HepG2 (cell line): ENCODE measurements around the gene SYPL2. TPM values are rescaled to one million over a fixed set of nuclear protein-coding genes. Genes with fewer than 3 reads are reported as not detected.

Experiments
- EP300 ChIP-seq, 3 experiments: sonication (generic) in 1 of 3; formaldehyde crosslinking in 1 of 3; IDR thresholded peaks; 2 replicates each; pipeline versions ENCODE4 v1.5.1 to v1.6.1; 2011 to 2020; ENCODE audit warnings: low read depth in 2 of 3, low read length in 2 of 3, borderline replicate concordance in 1 of 3, improper control_type of control experiment in 1 of 3, mild to moderate bottlenecking in 1 of 3, missing genetic modification reagents in 1 of 3, moderate library complexity in 1 of 3
- GTF3A ChIP-seq: sonication (generic); formaldehyde crosslinking; conservative IDR thresholded peaks from 2 replicates; pipeline ENCODE4 v1.4.0; 2020; ENCODE audit warnings: mild to moderate bottlenecking, missing genetic modification reagents
- MBNL3 ChIP-seq: fragments of 250-450 bp; sonication (Bioruptor Pico); conservative IDR thresholded peaks from 2 replicates; pipeline ENCODE4 v1.8.0; 2022; ENCODE audit warnings: mild to moderate bottlenecking, inconsistent platforms
- NFIB ChIP-seq: sonication (generic); formaldehyde crosslinking; IDR thresholded peaks from 2 replicates; pipeline ENCODE4 v1.9.0; 2021; ENCODE audit warnings: missing genetic modification reagents, mild to moderate bottlenecking, borderline replicate concordance
- TSC22D2 ChIP-seq: sonication (generic); formaldehyde crosslinking; IDR thresholded peaks from 2 replicates; pipeline ENCODE4 v1.5.1; 2020; ENCODE audit warnings: missing genetic modification reagents, mild to moderate bottlenecking, borderline replicate concordance
- YEATS4 ChIP-seq: sonication (generic); formaldehyde crosslinking; IDR thresholded peaks from 2 replicates; pipeline ENCODE4 v1.4.0; 2020; ENCODE audit warnings: missing genetic modification reagents, borderline replicate concordance
- ZNF142 ChIP-seq: sonication (generic); formaldehyde crosslinking; IDR thresholded peaks from 2 replicates; pipeline ENCODE4 v1.4.0; 2020; ENCODE audit warnings: missing genetic modification reagents
- ZNF263 ChIP-seq: sonication (generic); formaldehyde crosslinking; IDR thresholded peaks from 2 replicates; pipeline ENCODE4 v1.4.0; 2020; ENCODE audit warnings: missing genetic modification reagents
- ZNF33A ChIP-seq: sonication (generic); formaldehyde crosslinking; IDR thresholded peaks from 2 replicates; pipeline ENCODE4 v1.5.1; 2020; ENCODE audit warnings: missing genetic modification reagents, mild to moderate bottlenecking, moderate library complexity, borderline replicate concordance
- ZNF432 ChIP-seq: sonication (generic); formaldehyde crosslinking; IDR thresholded peaks from 2 replicates; pipeline ENCODE4 v1.5.0; 2020; ENCODE audit warnings: missing genetic modification reagents, mild to moderate bottlenecking, borderline replicate concordance
- ZNF484 ChIP-seq: sonication (generic); formaldehyde crosslinking; IDR thresholded peaks from 2 replicates; pipeline ENCODE4 v1.5.1; 2020; ENCODE audit warnings: mild to moderate bottlenecking, low read depth, missing genetic modification reagents, borderline replicate concordance
- ZNF615 ChIP-seq: sonication (generic); formaldehyde crosslinking; IDR thresholded peaks from 2 replicates; pipeline ENCODE4 v1.5.0; 2020; ENCODE audit warnings: mild to moderate bottlenecking, missing genetic modification reagents, borderline replicate concordance
- ZNF75D ChIP-seq: sonication (generic); formaldehyde crosslinking; IDR thresholded peaks from 2 replicates; pipeline ENCODE4 v1.8.1; 2023; ENCODE audit warnings: missing genetic modification reagents, mild to moderate bottlenecking, borderline replicate concordance
- ZSCAN22 ChIP-seq: sonication (generic); formaldehyde crosslinking; IDR thresholded peaks from 2 replicates; pipeline ENCODE4 v1.4.0; 2020; ENCODE audit warnings: mild to moderate bottlenecking, missing genetic modification reagents
- polyA plus RNA-seq, 8 experiments: library from polyadenylated mRNA; depleted of rRNA in 3 of 8; stranded (reverse) in 7 of 8; unstranded in 1 of 8; fragments of >200 nt; fragmentation: Illumina TruSeq in 4 of 8; extraction: Trizol in 4 of 8; gene quantifications; 2 replicates each; pipeline versions ENCODE4 v1.2.1 to v1.2.3, GENCODE V29; 2011 to 2016; ENCODE audit warnings: low read depth in 4 of 8, missing spikeins in 1 of 8, mixed read lengths in 1 of 8; ENCODE audit not compliant: insufficient read depth in 1 of 8
- total RNA-seq, 5 experiments: library from RNA; depleted of rRNA; stranded (reverse); fragments of >200 nt; fragmentation: Illumina TruSeq; extraction: Trizol; gene quantifications; 2 replicates each; pipeline ENCODE4 v1.2.3, GENCODE V29; 2016; ENCODE audit warnings: low read depth in 1 of 5
- TF ChIP-seq, protein P1 (sequence below): sonication (generic); formaldehyde crosslinking; IDR thresholded peaks from 2 replicates; pipeline ENCODE4 v1.5.0; 2020; ENCODE audit warnings: missing genetic modification reagents
- TF ChIP-seq, protein P2 (sequence below): sonication (generic); formaldehyde crosslinking; IDR thresholded peaks from 2 replicates; pipeline ENCODE4 v1.4.0; 2020; ENCODE audit warnings: mild to moderate bottlenecking, missing genetic modification reagents

The SYPL2 gene
- total and polyA plus RNA-seq, 2 of the 13 experiments (the other 11 are each of a cell fraction or from before 2014, with no cell fraction given), result 0.17 to 0.24 TPM

DNA sequence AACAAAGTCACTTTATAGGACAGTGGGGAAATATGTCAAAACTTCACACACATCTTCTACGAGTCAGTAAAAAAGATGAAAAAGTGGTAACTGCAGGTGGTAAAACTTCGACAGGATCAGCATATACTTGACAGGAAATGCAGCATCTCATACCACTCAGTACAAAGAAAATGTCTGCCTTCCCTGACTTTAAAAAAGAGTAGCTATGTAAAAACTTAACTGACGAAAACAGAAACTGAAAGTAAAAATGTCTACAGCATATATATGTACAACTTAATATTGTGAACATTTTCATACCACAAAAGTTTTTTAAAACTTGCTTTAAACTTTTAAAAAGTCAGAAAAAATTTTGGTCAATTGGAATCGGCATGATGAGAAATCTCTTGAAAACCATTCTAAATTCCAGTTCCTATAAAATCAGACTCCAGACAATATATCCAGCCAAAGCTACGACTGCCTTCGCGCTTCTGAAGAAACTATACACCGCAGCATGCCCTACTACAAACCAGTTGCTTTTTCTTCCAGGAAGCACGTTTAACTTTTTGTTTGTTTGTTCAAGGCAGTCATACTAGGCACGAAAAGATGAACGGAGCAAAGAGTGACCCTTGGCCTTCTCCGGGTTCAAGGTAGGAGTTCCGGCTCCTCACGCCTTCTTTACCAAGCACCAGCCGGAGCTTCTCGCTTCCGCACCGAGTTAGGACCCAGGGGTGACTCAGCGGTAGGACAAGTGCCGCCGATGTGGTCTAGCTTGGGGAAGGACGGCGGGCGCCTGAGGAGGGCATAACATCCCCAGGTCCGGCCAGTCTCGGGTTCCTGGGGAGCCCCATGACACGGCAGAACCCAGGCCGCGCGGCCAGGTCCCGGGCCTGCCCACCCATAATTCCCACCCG lies 40.7 kb upstream of the SYPL2 start (continued):
- TF ChIP-seq, protein P1, sequence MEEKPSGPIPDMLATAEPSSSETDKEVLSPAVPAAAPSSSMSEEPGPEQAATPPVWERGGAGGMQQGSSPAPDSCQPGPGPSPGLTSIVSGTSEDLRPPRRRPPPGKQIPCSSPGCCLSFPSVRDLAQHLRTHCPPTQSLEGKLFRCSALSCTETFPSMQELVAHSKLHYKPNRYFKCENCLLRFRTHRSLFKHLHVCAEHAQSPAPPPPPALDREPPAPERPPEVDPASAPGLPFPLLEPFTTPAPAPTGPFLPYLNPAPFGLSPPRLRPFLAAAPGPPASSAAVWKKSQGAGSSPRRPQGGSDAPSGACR (CRISPR knock-in tag), result no peak
- TF ChIP-seq TSC22D2 (CRISPR knock-in tag), result no peak
- no peak for TF ChIP-seq ZNF75D (CRISPR knock-in tag)
- TF ChIP-seq GTF3A (CRISPR knock-in tag), result no peak
- no peak; the same call in 1 of the 2 replicates for TF ChIP-seq YEATS4 (CRISPR knock-in tag)
- no peak for TF ChIP-seq ZNF484
- TF ChIP-seq ZNF263 (CRISPR knock-in tag), result 0 out of 2 replicates have a peak, but pooled peaks have one; percentile 3
- no peak for TF ChIP-seq ZNF615 (CRISPR knock-in tag)
- TF ChIP-seq, protein P2, sequence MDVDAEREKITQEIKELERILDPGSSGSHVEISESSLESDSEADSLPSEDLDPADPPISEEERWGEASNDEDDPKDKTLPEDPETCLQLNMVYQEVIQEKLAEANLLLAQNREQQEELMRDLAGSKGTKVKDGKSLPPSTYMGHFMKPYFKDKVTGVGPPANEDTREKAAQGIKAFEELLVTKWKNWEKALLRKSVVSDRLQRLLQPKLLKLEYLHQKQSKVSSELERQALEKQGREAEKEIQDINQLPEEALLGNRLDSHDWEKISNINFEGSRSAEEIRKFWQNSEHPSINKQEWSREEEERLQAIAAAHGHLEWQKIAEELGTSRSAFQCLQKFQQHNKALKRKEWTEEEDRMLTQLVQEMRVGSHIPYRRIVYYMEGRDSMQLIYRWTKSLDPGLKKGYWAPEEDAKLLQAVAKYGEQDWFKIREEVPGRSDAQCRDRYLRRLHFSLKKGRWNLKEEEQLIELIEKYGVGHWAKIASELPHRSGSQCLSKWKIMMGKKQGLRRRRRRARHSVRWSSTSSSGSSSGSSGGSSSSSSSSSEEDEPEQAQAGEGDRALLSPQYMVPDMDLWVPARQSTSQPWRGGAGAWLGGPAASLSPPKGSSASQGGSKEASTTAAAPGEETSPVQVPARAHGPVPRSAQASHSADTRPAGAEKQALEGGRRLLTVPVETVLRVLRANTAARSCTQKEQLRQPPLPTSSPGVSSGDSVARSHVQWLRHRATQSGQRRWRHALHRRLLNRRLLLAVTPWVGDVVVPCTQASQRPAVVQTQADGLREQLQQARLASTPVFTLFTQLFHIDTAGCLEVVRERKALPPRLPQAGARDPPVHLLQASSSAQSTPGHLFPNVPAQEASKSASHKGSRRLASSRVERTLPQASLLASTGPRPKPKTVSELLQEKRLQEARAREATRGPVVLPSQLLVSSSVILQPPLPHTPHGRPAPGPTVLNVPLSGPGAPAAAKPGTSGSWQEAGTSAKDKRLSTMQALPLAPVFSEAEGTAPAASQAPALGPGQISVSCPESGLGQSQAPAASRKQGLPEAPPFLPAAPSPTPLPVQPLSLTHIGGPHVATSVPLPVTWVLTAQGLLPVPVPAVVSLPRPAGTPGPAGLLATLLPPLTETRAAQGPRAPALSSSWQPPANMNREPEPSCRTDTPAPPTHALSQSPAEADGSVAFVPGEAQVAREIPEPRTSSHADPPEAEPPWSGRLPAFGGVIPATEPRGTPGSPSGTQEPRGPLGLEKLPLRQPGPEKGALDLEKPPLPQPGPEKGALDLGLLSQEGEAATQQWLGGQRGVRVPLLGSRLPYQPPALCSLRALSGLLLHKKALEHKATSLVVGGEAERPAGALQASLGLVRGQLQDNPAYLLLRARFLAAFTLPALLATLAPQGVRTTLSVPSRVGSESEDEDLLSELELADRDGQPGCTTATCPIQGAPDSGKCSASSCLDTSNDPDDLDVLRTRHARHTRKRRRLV, result no peak
- no peak for TF ChIP-seq ZSCAN22 (CRISPR knock-in tag)
- no peak for TF ChIP-seq ZNF33A (CRISPR knock-in tag)
- no peak for TF ChIP-seq ZNF142 (CRISPR knock-in tag)
- TF ChIP-seq MBNL3, result no peak
- no peak for TF ChIP-seq NFIB (CRISPR knock-in tag)
- peak; percentile 5 to 47; a peak in 2 of 4 replicates for TF ChIP-seq EP300 (IDR thresholded peaks at IDR 0.05; ENCODE audit: low read depth in 2 of 2, low read length in 2 of 2)
- no peak; the same call in 1 of the 2 replicates for TF ChIP-seq EP300 (CRISPR knock-in tag; IDR thresholded peaks at IDR 0.05; ENCODE audit: borderline replicate concordance)
- TF ChIP-seq ZNF432 (CRISPR knock-in tag), result no peak
